Measurements from ENCODE around the gene DNAJA3.

The DNAJA3 gene

DNA sequence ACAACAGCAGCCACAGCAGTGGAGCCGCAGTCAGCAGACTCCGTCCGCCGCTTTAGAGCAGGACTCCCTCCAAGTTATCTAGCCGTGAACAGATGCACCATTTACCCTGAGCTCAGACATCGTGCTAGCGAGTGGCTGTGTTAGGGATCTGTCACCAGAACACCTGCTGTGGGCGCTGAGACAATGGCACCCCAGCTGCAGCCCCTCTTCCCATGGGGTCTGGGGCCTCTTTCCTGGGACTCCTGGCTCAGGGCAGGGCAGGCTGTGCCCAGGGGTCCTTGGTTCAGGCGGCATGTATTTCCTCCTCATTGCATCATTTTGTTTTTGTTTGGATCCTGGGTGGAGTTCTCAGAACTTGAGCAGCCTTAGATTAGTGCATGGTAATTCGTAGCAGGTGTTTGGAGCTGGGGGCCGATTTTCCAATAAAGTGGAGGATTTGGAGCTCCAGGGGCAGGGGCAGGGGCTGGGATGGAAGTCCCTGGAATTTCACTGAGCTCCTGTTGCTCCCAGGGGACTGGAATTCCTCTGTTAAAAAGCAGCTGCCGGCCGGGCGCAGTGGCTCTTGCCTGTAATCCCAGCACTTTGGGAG, 25.4 kb downstream of the DNAJA3 start:
- H3K4me2 ChIP-seq (ENCODE audit: low read depth, low read length, poor library complexity, severe bottlenecking) = no peak overlapping the region
- H3K9me2 ChIP-seq (replicated peaks; ENCODE audit: insufficient read depth, low read length) = no peaks in the 10 kb centered on the region
- H3F3A ChIP-seq (ENCODE audit: insufficient read depth) = 0 out of 2 replicates have a peak, but pooled peaks cover 6% of the 10 kb centered on the region
- no peak overlapping the region for H3K4me3 ChIP-seq (ENCODE audit: insufficient read depth, low read length, poor library complexity, severe bottlenecking)
- no peaks in the 10 kb centered on the region for H3K79me2 ChIP-seq (ENCODE audit: insufficient read depth, low read length)
- TF ChIP-seq, protein P1, sequence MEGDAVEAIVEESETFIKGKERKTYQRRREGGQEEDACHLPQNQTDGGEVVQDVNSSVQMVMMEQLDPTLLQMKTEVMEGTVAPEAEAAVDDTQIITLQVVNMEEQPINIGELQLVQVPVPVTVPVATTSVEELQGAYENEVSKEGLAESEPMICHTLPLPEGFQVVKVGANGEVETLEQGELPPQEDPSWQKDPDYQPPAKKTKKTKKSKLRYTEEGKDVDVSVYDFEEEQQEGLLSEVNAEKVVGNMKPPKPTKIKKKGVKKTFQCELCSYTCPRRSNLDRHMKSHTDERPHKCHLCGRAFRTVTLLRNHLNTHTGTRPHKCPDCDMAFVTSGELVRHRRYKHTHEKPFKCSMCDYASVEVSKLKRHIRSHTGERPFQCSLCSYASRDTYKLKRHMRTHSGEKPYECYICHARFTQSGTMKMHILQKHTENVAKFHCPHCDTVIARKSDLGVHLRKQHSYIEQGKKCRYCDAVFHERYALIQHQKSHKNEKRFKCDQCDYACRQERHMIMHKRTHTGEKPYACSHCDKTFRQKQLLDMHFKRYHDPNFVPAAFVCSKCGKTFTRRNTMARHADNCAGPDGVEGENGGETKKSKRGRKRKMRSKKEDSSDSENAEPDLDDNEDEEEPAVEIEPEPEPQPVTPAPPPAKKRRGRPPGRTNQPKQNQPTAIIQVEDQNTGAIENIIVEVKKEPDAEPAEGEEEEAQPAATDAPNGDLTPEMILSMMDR (IDR thresholded peaks at IDR 0.05; ENCODE audit: insufficient read depth, low read length, poor library complexity, severe bottlenecking) = no peak
- no peak for TF ChIP-seq EZH2phosphoT487 (conservative IDR thresholded peaks at IDR 0.05; ENCODE audit: low read length)
- H3K36me3 ChIP-seq (ENCODE audit: low read length) = no peaks in the 10 kb centered on the region
- H3K9ac ChIP-seq (ENCODE audit: low read length) = no peak overlapping the region
- H3K9me3 ChIP-seq (ENCODE audit: insufficient read depth, low read length) = no peaks in the 10 kb centered on the region
- no peak overlapping the region for H3K27ac ChIP-seq (ENCODE audit: low read depth, low read length)
- no peaks in the 10 kb centered on the region for H3K27me3 ChIP-seq (ENCODE audit: low read length)
- no peak overlapping the region for H2AFZ ChIP-seq (ENCODE audit: low read depth, low read length, severe bottlenecking)
- no peaks in the 10 kb centered on the region for H4K20me1 ChIP-seq (ENCODE audit: low read depth, low read length)

DNA sequence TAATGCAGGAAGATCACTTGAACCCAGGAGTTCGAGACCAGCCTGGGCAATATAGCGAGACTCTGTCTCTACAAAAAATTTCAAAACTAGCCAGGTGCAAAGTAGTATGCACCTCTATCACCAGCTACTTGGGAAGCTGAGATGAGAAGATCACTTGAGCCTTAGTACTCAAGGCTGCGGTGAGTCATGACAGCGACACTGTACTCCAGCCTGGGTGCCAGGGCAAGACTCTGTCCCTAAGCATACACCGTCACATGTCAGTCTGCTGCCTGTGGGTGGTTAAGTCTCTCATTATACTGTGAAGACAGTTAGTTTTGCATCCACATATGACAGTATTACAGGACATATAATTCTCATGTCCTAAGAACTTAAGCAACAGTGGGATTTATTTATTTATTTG, 27.0 kb downstream of the DNAJA3 start:
- Histone ChIP-seq H2AFZ (ENCODE audit: low read depth, low read length, severe bottlenecking) (no peak overlapping the region), H4K20me1 (ENCODE audit: low read depth, low read length) (no peaks in the 10 kb centered on the region), H3F3A (ENCODE audit: insufficient read depth) (peaks cover 10% of the 10 kb centered on the region), H3K9ac (ENCODE audit: low read length) (no peak overlapping the region), H3K27ac (ENCODE audit: low read depth, low read length) (no peak overlapping the region), H3K9me3 (ENCODE audit: insufficient read depth, low read length) (no peaks in the 10 kb centered on the region), H3K4me2 (ENCODE audit: low read depth, low read length, poor library complexity, severe bottlenecking) (no peak overlapping the region), H3K9me2 (replicated peaks; ENCODE audit: insufficient read depth, low read length) (no peaks in the 10 kb centered on the region), H3K79me2 (ENCODE audit: insufficient read depth, low read length) (no peaks in the 10 kb centered on the region), H3K27me3 (ENCODE audit: low read length) (no peaks in the 10 kb centered on the region), H3K36me3 (ENCODE audit: low read length) (peaks cover 7% of the 10 kb centered on the region; the same call in 1 of the 2 replicates), H3K4me3 (ENCODE audit: insufficient read depth, low read length, poor library complexity, severe bottlenecking) (no peak overlapping the region)
- TF ChIP-seq, protein P1 (IDR thresholded peaks at IDR 0.05; ENCODE audit: insufficient read depth, low read length, poor library complexity, severe bottlenecking) = no peak
- TF ChIP-seq EZH2phosphoT487 (conservative IDR thresholded peaks at IDR 0.05; ENCODE audit: low read length) = no peak

DNA sequence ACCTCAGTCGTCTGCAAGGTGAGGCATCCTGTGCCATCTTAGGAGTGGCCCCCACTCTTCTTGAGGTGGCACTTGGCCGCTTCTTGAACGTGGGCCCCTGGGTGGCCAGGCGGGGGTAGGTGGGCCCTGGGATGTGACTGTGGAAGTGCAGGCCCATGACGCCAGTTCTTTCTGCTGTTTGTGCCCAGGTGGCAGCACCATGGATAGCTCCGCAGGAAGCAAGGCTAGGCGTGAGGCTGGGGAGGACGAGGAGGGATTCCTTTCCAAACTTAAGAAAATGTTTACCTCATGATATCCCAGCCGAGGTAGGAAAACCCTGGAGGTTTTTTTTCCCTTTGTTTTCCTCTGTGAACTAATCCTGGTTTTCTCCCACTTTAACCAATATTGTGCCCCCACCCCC, 29.0 kb downstream of the DNAJA3 start:
- Histone ChIP-seq H3K27ac (ENCODE audit: low read depth, low read length) (no peak overlapping the region), H3K9me2 (replicated peaks; ENCODE audit: insufficient read depth, low read length) (no peaks in the 10 kb centered on the region), H3K36me3 (ENCODE audit: low read length) (peaks cover 7% of the 10 kb centered on the region; the same call in 1 of the 2 replicates), H3K9ac (ENCODE audit: low read length) (no peak overlapping the region), H3K79me2 (ENCODE audit: insufficient read depth, low read length) (no peaks in the 10 kb centered on the region), H3K4me2 (ENCODE audit: low read depth, low read length, poor library complexity, severe bottlenecking) (no peak overlapping the region), H4K20me1 (ENCODE audit: low read depth, low read length) (no peaks in the 10 kb centered on the region), H2AFZ (ENCODE audit: low read depth, low read length, severe bottlenecking) (no peak overlapping the region), H3K4me3 (ENCODE audit: insufficient read depth, low read length, poor library complexity, severe bottlenecking) (no peak overlapping the region), H3K27me3 (ENCODE audit: low read length) (no peaks in the 10 kb centered on the region), H3K9me3 (ENCODE audit: insufficient read depth, low read length) (no peaks in the 10 kb centered on the region), H3F3A (ENCODE audit: insufficient read depth) (peaks cover 10% of the 10 kb centered on the region)
- no peak for TF ChIP-seq EZH2phosphoT487 (conservative IDR thresholded peaks at IDR 0.05; ENCODE audit: low read length)
- TF ChIP-seq, protein P1 (IDR thresholded peaks at IDR 0.05; ENCODE audit: insufficient read depth, low read length, poor library complexity, severe bottlenecking) = no peak
